Hepatocyte (in vitro differentiated cells): ENCODE measurements around the gene GRB10.

Experiments used
- CTCF ChIP-seq: fragments of 200-600 bp; sonication (generic); IDR thresholded peaks from 2 replicates; pipeline ENCODE4 v1.5.1; 2016; ENCODE audit warnings: antibody characterized with exemption, mild to moderate bottlenecking; ENCODE audit not compliant: poor library complexity
- EZH2phosphoT487 ChIP-seq: fragments of 200-600 bp; sonication (generic); IDR thresholded peaks from one replicate; pipeline ENCODE4 v1.6.1; 2018; ENCODE audit warnings: antibody characterized with exemption, mild to moderate bottlenecking, low read depth, moderate library complexity; ENCODE audit not compliant: unreplicated experiment, severe bottlenecking

DNA sequence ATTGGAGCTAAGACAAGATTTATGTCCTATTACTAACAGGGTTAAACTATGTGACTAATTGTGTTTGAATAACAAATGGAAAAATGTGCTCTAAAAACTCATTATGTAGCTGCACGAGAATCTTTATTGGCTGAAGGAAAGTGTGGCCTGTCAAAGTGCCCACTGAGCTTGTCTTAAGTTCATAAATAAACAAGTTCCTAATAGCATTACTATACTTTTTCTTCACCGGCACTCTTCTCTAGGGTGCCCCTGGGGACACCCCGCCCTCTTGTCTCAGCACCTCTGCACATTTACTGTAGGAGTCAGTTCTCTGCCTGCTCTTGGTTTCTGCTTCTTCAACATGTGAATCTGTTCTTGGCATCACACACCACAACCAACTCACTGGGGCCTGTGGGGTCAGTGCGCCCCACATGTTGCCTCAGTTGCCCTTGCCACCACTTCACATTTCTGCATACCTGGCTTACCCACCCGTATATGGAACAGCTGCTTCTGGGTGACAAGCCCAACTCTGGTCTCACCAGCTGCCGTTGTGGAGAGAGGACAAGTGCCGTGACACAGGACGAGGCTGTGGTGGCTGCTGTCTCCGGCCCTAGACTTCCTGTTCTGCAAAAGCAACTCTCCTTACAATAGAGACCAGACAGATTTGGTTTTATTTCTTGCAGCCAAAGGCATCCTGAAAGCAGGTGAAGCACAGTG lies 121.2 kb downstream of the GRB10 start:
- TF ChIP-seq CTCF (no peak), EZH2phosphoT487 (no peak)
